K562 (cell line): ENCODE data around the gene NECAB3. TPM values are rescaled to one million over a fixed set of nuclear protein-coding genes. Genes with fewer than 3 reads are reported as not detected.
A peak's percentile ranks its signal among the peaks of the same experiment; 100 is the strongest.

Experiments
- ATAC-seq: fragments of 200-7000 bp; cut with Tn5 transposase; 3 replicates; pipeline ENCODE4 v1.9.1; 2020; ENCODE audit warnings: moderate library complexity
- BruUV-seq: library from RNA; stranded (reverse); fragments of 400-500 nt; replicated peaks from 2 replicates; lab custom pipeline; 2021; lab: Mats Ljungman, UMichigan
- CTCF ChIA-PET: fragments of 300-600 bp; formaldehyde crosslinking; extraction: SDS; loops from one replicate; lab custom pipeline; 2021; ENCODE audit warnings: low intra/inter-chr PET ratio; lab: Yijun Ruan, JAX
- POLR2A ChIA-PET: fragments of 300-600, 350-650 bp; sonication (Branson Sonifier 250); formaldehyde crosslinking; extraction: SDS; loops from one replicate; lab custom pipeline; 2021; ENCODE audit warnings: antibody characterized with exemption, inconsistent platforms; lab: Yijun Ruan, JAX
- DNase-seq, 4 experiments: peaks; one replicate each; pipeline versions ENCODE4 v3.0.0 to v3.0.0-alpha.2; 2011 to 2018; ENCODE audit warnings: low spot score in 3 of 4, mixed read lengths in 3 of 4; ENCODE audit errors: extremely low read depth in 1 of 4
- FAIRE-seq: peaks from 2 replicates; lab custom pipeline; 2011; peaks lifted over from hg19 to GRCh38; lab: Jason Lieb, UNC
- H2AFZ ChIP-seq: 2 replicates; pipeline ENCODE4 v1.6.0; 2011; ENCODE audit warnings: low read depth, low read length, control low read depth, inconsistent platforms
- H3K27ac ChIP-seq: fragments of 200-600 bp; 3 replicates; pipeline ENCODE4 v1.8.0; 2011; ENCODE audit warnings: low read depth, mild to moderate bottlenecking, control low read depth, inconsistent platforms, low read length, moderate library complexity, mixed read lengths; ENCODE audit errors: extremely low read depth
- H3K27me3 ChIP-seq, 2 experiments: fragments of 300-600 bp in 1 of 2; 2 replicates in 1 of 2; 3 replicates in 1 of 2; pipeline versions ENCODE4 v1.6.0 to v1.8.0; 2011; ENCODE audit warnings: inconsistent platforms in 2 of 2, low read length in 2 of 2, mild to moderate bottlenecking in 1 of 2, mixed read lengths in 1 of 2, moderate library complexity in 1 of 2; ENCODE audit not compliant: control insufficient read depth in 2 of 2, insufficient read depth in 2 of 2
- H3K36me3 ChIP-seq: fragments of 300-600 bp; 3 replicates; pipeline ENCODE4 v1.8.0; 2011; ENCODE audit warnings: mild to moderate bottlenecking, low read length, inconsistent platforms; ENCODE audit not compliant: control insufficient read depth, insufficient read depth
- H3K4me1 ChIP-seq, 2 experiments: fragments of 200-600 bp in 1 of 2; replicated peaks in 1 of 2; 2 replicates in 1 of 2; 3 replicates in 1 of 2; pipeline versions ENCODE4 v1.5.1 to v1.8.0; 2011; ENCODE audit warnings: inconsistent platforms in 2 of 2, low read length in 2 of 2, mild to moderate bottlenecking in 1 of 2, mixed read lengths in 1 of 2, moderate library complexity in 1 of 2; ENCODE audit not compliant: control insufficient read depth in 2 of 2, insufficient read depth in 2 of 2
- H3K4me2 ChIP-seq: 2 replicates; pipeline ENCODE4 v1.6.1; 2011; ENCODE audit warnings: low read length, control low read depth, inconsistent platforms, mixed read lengths; ENCODE audit not compliant: insufficient read depth
- H3K4me3 ChIP-seq: fragments of 200-600 bp; sonication (generic), shearing (Covaris generic); 2 replicates; pipeline ENCODE4 v1.5.1; 2016; ENCODE audit warnings: control low read depth, inconsistent platforms
- H3K79me2 ChIP-seq: fragments of 200-600 bp; 3 replicates; pipeline ENCODE4 v1.8.0; 2011; ENCODE audit warnings: low read length, inconsistent platforms; ENCODE audit not compliant: control insufficient read depth, insufficient read depth
- H3K9ac ChIP-seq, 2 experiments: 2 replicates each; pipeline versions ENCODE4 v1.6.0 to v1.6.1; 2011; ENCODE audit warnings: low read depth in 2 of 2, low read length in 2 of 2, control low read depth in 1 of 2, inconsistent platforms in 1 of 2, mild to moderate bottlenecking in 1 of 2, mixed read lengths in 1 of 2; ENCODE audit not compliant: insufficient read depth in 1 of 2
- H3K9me1 ChIP-seq: one replicate; pipeline ENCODE4 v1.6.0; 2011; ENCODE audit warnings: inconsistent platforms, mild to moderate bottlenecking, low read length, moderate library complexity; ENCODE audit not compliant: control insufficient read depth, insufficient read depth
- H3K9me3 ChIP-seq: replicated peaks from 2 replicates; pipeline ENCODE4 v1.5.1; 2011; ENCODE audit warnings: low read depth, low read length, inconsistent platforms; ENCODE audit not compliant: control insufficient read depth, insufficient read depth
- H4K20me1 ChIP-seq: replicated peaks from 2 replicates; pipeline ENCODE4 v1.6.1; 2011; ENCODE audit warnings: low read length, inconsistent platforms, mixed read lengths; ENCODE audit not compliant: control insufficient read depth, insufficient read depth
- BACH1 ChIP-seq: fragments of 200-800 bp; sonication (Bioruptor generic); IDR thresholded peaks from 2 replicates; pipeline ENCODE4 v1.6.1; 2016; ENCODE audit warnings: missing genetic modification characterization, missing compliant biosample characterization
- ILF3 ChIP-seq: fragments of 450-650 bp; IDR thresholded peaks from 2 replicates; pipeline ENCODE4 v1.6.1; 2018; ENCODE audit warnings: antibody characterized with exemption, mild to moderate bottlenecking, moderate library complexity, borderline replicate concordance
- LEF1 ChIP-seq: fragments of 450-650 bp; IDR thresholded peaks from 2 replicates; pipeline ENCODE4 v1.6.1; 2016; ENCODE audit warnings: mild to moderate bottlenecking
- MYNN ChIP-seq, 2 experiments: sonication (generic); formaldehyde crosslinking in 1 of 2; IDR thresholded peaks; 2 replicates each; pipeline versions ENCODE4 v1.5.0 to v1.6.1; 2016 to 2020; ENCODE audit warnings: antibody characterized with exemption in 1 of 2, missing genetic modification reagents in 1 of 2
- POLR2A ChIP-seq: fragments of 450-650 bp; conservative IDR thresholded peaks from 2 replicates; pipeline ENCODE4 v1.6.1; 2016
- POLR2G ChIP-seq: fragments of 200-400 bp; formaldehyde crosslinking; IDR thresholded peaks from 2 replicates; pipeline ENCODE4 v1.6.1; 2017; ENCODE audit warnings: low read depth, mild to moderate bottlenecking, antibody characterized with exemption, low read length, moderate library complexity
- RBFOX2 ChIP-seq: fragments of 200-400 bp; formaldehyde crosslinking; IDR thresholded peaks from 2 replicates; pipeline ENCODE4 v1.6.1; 2017; ENCODE audit warnings: low read depth, mild to moderate bottlenecking, low read length, moderate library complexity
- RBM22 ChIP-seq: fragments of 200-400 bp; formaldehyde crosslinking; IDR thresholded peaks from 2 replicates; pipeline ENCODE4 v1.6.1; 2018; ENCODE audit warnings: low read length, low read depth; ENCODE audit not compliant: poor library complexity, severe bottlenecking
- SUPT5H ChIP-seq: fragments of 450-650 bp; IDR thresholded peaks from 2 replicates; pipeline ENCODE4 v1.6.1; 2016
- ZNF174 ChIP-seq: fragments of 250-450 bp; sonication (Bioruptor Pico); IDR thresholded peaks from 2 replicates; pipeline ENCODE4 v1.4.0; 2020; ENCODE audit warnings: mild to moderate bottlenecking
- WGBS: fragments of 100-300 bp; shearing (Covaris generic); methylation state at CpG from one replicate; pipeline ENCODE4 v1.1.6; 2016; ENCODE audit warnings: low coverage, mixed read lengths; ENCODE audit not compliant: insufficient coverage; ENCODE audit errors: missing lambda C conversion rate; 5-methylcytosine and 5-hydroxymethylcytosine counted together
- in situ Hi-C: fragments of 300-500 bp; cut with MboI; formaldehyde crosslinking; loops from 4 replicates; pipeline ENCODE4 v1.15.0; 2018; ENCODE audit warnings: inconsistent platforms, mixed read lengths
- intact Hi-C: fragments of 100-400 bp; cut with micrococcal nuclease; formaldehyde crosslinking; loops from 2 replicates; pipeline ENCODE4 v1.14.2; 2022
- polyA plus RNA-seq, 8 experiments: library from polyadenylated mRNA; depleted of rRNA in 4 of 8; stranded (reverse) in 5 of 8; unstranded in 3 of 8; fragments of >200 nt; fragmentation: Nextera tagmentation in 2 of 8; fragmentation: Illumina TruSeq in 1 of 8; extraction: Ambion mirVana in 2 of 8; extraction: Trizol in 1 of 8; gene quantifications; 2 replicates each; pipeline versions ENCODE4 v1.2.1 to v1.2.3, GENCODE V29; 2011 to 2014; ENCODE audit warnings: inconsistent platforms in 1 of 8, missing spikeins in 1 of 8
- total RNA-seq, 7 experiments: library from RNA; depleted of rRNA in 6 of 7; stranded (reverse); fragments of >200 nt in 6 of 7; fragmentation: Illumina TruSeq in 2 of 7; extraction: Trizol in 2 of 7; gene quantifications; 2 replicates each; pipeline versions ENCODE4 v1.2.1 to v1.2.3, GENCODE V29; 2011 to 2021; ENCODE audit warnings: low replicate concordance in 1 of 7

The NECAB3 gene
- total and polyA plus RNA-seq, 9 of the 15 experiments (the other 6 are each of a cell fraction or from before 2014, with no cell fraction given): 0.94 to 63.3 (median 31.5) TPM

GRCh38 chr20:33656010-33656782 is 18.0 kb downstream of the NECAB3 start:
- H3K36me3 ChIP-seq: peaks cover 49% of the 10 kb centered on the region; the same call in 2 of the 3 replicates
- in situ Hi-C loops (loop anchor here (10.0 kb wide), 1 partner anchor 241 kb away; no protein-coding TSS in a partner anchor), intact Hi-C loops (no loop called here)
- no peaks in the 10 kb centered on the region for H3K9me3 ChIP-seq
- H3K4me3 ChIP-seq: no peak overlapping the region
- no TSS peak for BruUV-seq
- no peak for FAIRE-seq
- no peaks in the 10 kb centered on the region for H3K27me3 ChIP-seq
- TF ChIP-seq POLR2A: peak; percentile 22
- TF ChIP-seq POLR2G: peak; percentile 60
- peak; percentile 37; the same call in 1 of the 2 replicates for TF ChIP-seq RBFOX2
- no peak for TF ChIP-seq ZNF174 (CRISPR knock-in tag)
- TF ChIP-seq RBM22: peak; percentile 1
- peak; percentile 68; the same call in 1 of the 2 replicates for TF ChIP-seq MYNN (IDR thresholded peaks at IDR 0.05)
- no peak for TF ChIP-seq MYNN (CRISPR knock-in tag; IDR thresholded peaks at IDR 0.05)
- TF ChIP-seq SUPT5H: peak; percentile 50; the same call in 1 of the 2 replicates
- TF ChIP-seq BACH1 (tag): no peak
- no peak for TF ChIP-seq LEF1
- TF ChIP-seq ILF3: peak; percentile 17; the same call in 1 of the 2 replicates
- H3K9ac ChIP-seq: peak overlapping the region in 1 of 2 experiments; percentile 41; a peak in 2 of 4 replicates
- ATAC-seq: no peak
- ChIA-PET CTCF (no interaction called here), POLR2A (interaction anchor here (0.5 to 4.5 kb wide), 5 partner anchors 9 to 125 kb away, joined by 3 to 51 read pairs (median 4); partner anchors contain the start of gene ACTL10)
- no peak overlapping the region for H3K4me2 ChIP-seq
- no peak overlapping the region for H2AFZ ChIP-seq
- 90% methylated on average over 10 of the region's 10 CpGs for WGBS
- H3K4me1 ChIP-seq: peaks cover 6 to 41% of the 10 kb centered on the region in 2 experiments; a peak in 3 of 5 replicates
- H4K20me1 ChIP-seq: peaks cover 25% of the 10 kb centered on the region; the same call in 1 of the 2 replicates
- H3K9me1 ChIP-seq: no peaks in the 10 kb centered on the region
- DNase-seq: no peak
- H3K79me2 ChIP-seq: no peaks in the 10 kb centered on the region
- H3K27ac ChIP-seq: no peak overlapping the region
